Neural progenitor cell (in vitro differentiated cells): ENCODE data around the gene ATP6V1E1. TPM values are rescaled to one million over a fixed set of nuclear protein-coding genes. Genes with fewer than 3 reads are reported as not detected.

Experiments
- DNase-seq: peaks from one replicate; pipeline ENCODE4 v3.0.0-alpha.2; 2016; ENCODE audit warnings: low spot score
- H2AFZ ChIP-seq: fragments of 200-600 bp; sonication (generic); replicated peaks from 2 replicates; pipeline ENCODE4 v1.6.1; 2016; ENCODE audit warnings: antibody characterized with exemption
- H3F3A ChIP-seq: fragments of 200-600 bp; sonication (generic); 2 replicates; pipeline ENCODE4 v1.6.1; 2016; ENCODE audit warnings: antibody characterized with exemption, low read depth
- H3K27ac ChIP-seq: fragments of 200-600 bp; sonication (generic); 2 replicates; pipeline ENCODE4 v1.5.1; 2016; ENCODE audit warnings: mild to moderate bottlenecking
- H3K27me3 ChIP-seq: fragments of 200-600 bp; sonication (generic); 2 replicates; pipeline ENCODE4 v1.6.1; 2016; ENCODE audit warnings: mild to moderate bottlenecking, moderate library complexity
- H3K36me3 ChIP-seq: fragments of 200-600 bp; sonication (generic); 2 replicates; pipeline ENCODE4 v1.5.1; 2016
- H3K4me1 ChIP-seq: fragments of 200-600 bp; sonication (generic); 2 replicates; pipeline ENCODE4 v1.6.1; 2016; ENCODE audit warnings: mixed run types
- H3K4me2 ChIP-seq: fragments of 200-600 bp; sonication (generic); 2 replicates; pipeline ENCODE4 v1.6.1; 2016
- H3K4me3 ChIP-seq: fragments of 200-600 bp; sonication (generic); 2 replicates; pipeline ENCODE4 v1.5.1; 2016
- H3K79me2 ChIP-seq: fragments of 200-600 bp; sonication (generic); 2 replicates; pipeline ENCODE4 v1.6.1; 2016; ENCODE audit warnings: low read depth
- H3K9ac ChIP-seq: fragments of 200-600 bp; sonication (generic); 2 replicates; pipeline ENCODE4 v1.6.1; 2016
- H3K9me3 ChIP-seq: fragments of 200-600 bp; sonication (generic); 2 replicates; pipeline ENCODE4 v1.5.1; 2016; ENCODE audit warnings: low read depth
- H4K20me1 ChIP-seq: fragments of 200-600 bp; sonication (generic); 2 replicates; pipeline ENCODE4 v1.6.1; 2016; ENCODE audit warnings: low read depth
- H3K27ac Mint-ChIP-seq: 3 replicates; pipeline ENCODE4 v1.8.0; 2021; ENCODE audit warnings: mixed read lengths
- H3K27me3 Mint-ChIP-seq: 2 replicates; pipeline ENCODE4 v1.8.0; 2022; ENCODE audit warnings: low read depth, mild to moderate bottlenecking, inconsistent platforms, moderate library complexity, mixed read lengths; ENCODE audit not compliant: insufficient read depth
- H3K36me3 Mint-ChIP-seq: 3 replicates; pipeline ENCODE4 v1.8.0; 2021; ENCODE audit warnings: mixed read lengths
- H3K4me1 Mint-ChIP-seq: 3 replicates; pipeline ENCODE4 v1.8.0; 2021; ENCODE audit warnings: mixed read lengths
- H3K4me3 Mint-ChIP-seq: 3 replicates; pipeline ENCODE4 v1.8.0; 2021; ENCODE audit warnings: mild to moderate bottlenecking, moderate library complexity, mixed read lengths
- H3K9me3 Mint-ChIP-seq: 3 replicates; pipeline ENCODE4 v1.8.0; 2020; ENCODE audit warnings: mixed read lengths
- CTCF ChIP-seq: fragments of 200-600 bp; sonication (generic); IDR thresholded peaks from 2 replicates; pipeline ENCODE4 v1.5.1; 2017; ENCODE audit warnings: antibody characterized with exemption, mild to moderate bottlenecking
- EZH2 ChIP-seq: fragments of 200-600 bp; sonication (generic); IDR thresholded peaks from 2 replicates; pipeline ENCODE4 v1.6.1; 2017; ENCODE audit warnings: antibody characterized with exemption, mild to moderate bottlenecking, moderate library complexity
- EZH2phosphoT487 ChIP-seq: fragments of 200-600 bp; sonication (generic); IDR thresholded peaks from 2 replicates; pipeline ENCODE4 v1.6.1; 2017; ENCODE audit warnings: antibody characterized with exemption
- total RNA-seq: library from RNA; depleted of rRNA; stranded (reverse); fragments of >200 nt; gene quantifications from 2 replicates; pipeline ENCODE4 v1.2.3, GENCODE V29; 2015; ENCODE audit warnings: low replicate concordance

ATP6V1E1 gene
- total RNA-seq, 1 donor from 2014 or later, result 87.1 TPM

- peaks cover 14% of the 10 kb centered on the region for H3K36me3 ChIP-seq
- no peak overlapping the region for H3K4me2 ChIP-seq
- H3K4me1 ChIP-seq, result no peaks in the 10 kb centered on the region
- no peaks in the 10 kb centered on the region for H3K9me3 ChIP-seq
- DNase-seq, result no peak
- peaks cover 41% of the 10 kb centered on the region for H3K36me3 Mint-ChIP-seq
- peaks cover 6% of the 10 kb centered on the region for H3K27me3 Mint-ChIP-seq
- H3K4me3 ChIP-seq, result no peak overlapping the region
- H3K9me3 Mint-ChIP-seq, result no peaks in the 10 kb centered on the region
- no peak overlapping the region for H3K9ac ChIP-seq
- H3K79me2 ChIP-seq, result peaks cover 11% of the 10 kb centered on the region
- peaks cover 8% of the 10 kb centered on the region for H3F3A ChIP-seq
- H3K27me3 ChIP-seq, result no peaks in the 10 kb centered on the region
- no peak overlapping the region for H2AFZ ChIP-seq
- no peak overlapping the region for H3K27ac Mint-ChIP-seq
- TF ChIP-seq EZH2phosphoT487 (no peak), CTCF (no peak), EZH2 (no peak)
- H3K4me1 Mint-ChIP-seq, result no peaks in the 10 kb centered on the region
- H3K27ac ChIP-seq, result no peak overlapping the region
- no peak overlapping the region for H3K4me3 Mint-ChIP-seq
- H4K20me1 ChIP-seq, result peaks cover 3% of the 10 kb centered on the region
Observed at GRCh38 chr22:17548010-17548755, 80.4 kb downstream of the ATP6V1E1 start.

GRCh38 chr22:17542452-17542851, 86.1 kb downstream of the ATP6V1E1 start:
- Histone ChIP-seq H3F3A (peaks cover 20% of the 10 kb centered on the region), H3K9ac (no peak overlapping the region), H4K20me1 (peaks cover 11% of the 10 kb centered on the region), H3K4me3 (no peak overlapping the region), H2AFZ (no peak overlapping the region), H3K27ac (no peak overlapping the region), H3K4me1 (no peaks in the 10 kb centered on the region), H3K4me2 (no peak overlapping the region), H3K79me2 (peaks cover 11% of the 10 kb centered on the region), H3K27me3 (no peaks in the 10 kb centered on the region), H3K36me3 (peaks cover 27% of the 10 kb centered on the region), H3K9me3 (no peaks in the 10 kb centered on the region)
- Mint-ChIP-seq H3K27me3 (peaks cover 11% of the 10 kb centered on the region), H3K4me1 (no peaks in the 10 kb centered on the region), H3K27ac (no peak overlapping the region), H3K4me3 (no peak overlapping the region), H3K36me3 (peaks cover 26% of the 10 kb centered on the region), H3K9me3 (no peaks in the 10 kb centered on the region)
- TF ChIP-seq CTCF (no peak), EZH2phosphoT487 (no peak), EZH2 (no peak)
- no peak for DNase-seq

Other genes with a start within 250 kb of the ATP6V1E1 start
- 0.37 and 0.88 TPM in 2 replicates for gene SLC25A18, start 65.3 kb downstream of the ATP6V1E1 start, total RNA-seq
- 41.2 and 47.7 TPM in 2 replicates for gene BCL2L13, start 10.0 kb upstream of the ATP6V1E1 start, total RNA-seq
- gene BID, start 145.7 kb upstream of the ATP6V1E1 start, total RNA-seq, result 16.6 and 29.2 TPM in 2 replicates